SU-DHL-6 (cell line): Measurements from ENCODE around the gene CAMSAP1.

ENCODE experiments used
- EZH2phosphoT487 ChIP-seq: fragments of 200-600 bp; sonication (generic), shearing (Covaris generic); conservative IDR thresholded peaks from 2 replicates; pipeline ENCODE4 v1.6.1; 2018; ENCODE audit warnings: mild to moderate bottlenecking, antibody characterized with exemption, low read length, moderate library complexity, mixed read lengths
- TF ChIP-seq, protein P1 (sequence below): fragments of 200-600 bp; sonication (generic); IDR thresholded peaks from one replicate; pipeline ENCODE4 v1.5.1; 2017; ENCODE audit warnings: antibody characterized with exemption, mild to moderate bottlenecking, low read length, moderate library complexity; ENCODE audit not compliant: insufficient read depth, poor library complexity, severe bottlenecking

DNA sequence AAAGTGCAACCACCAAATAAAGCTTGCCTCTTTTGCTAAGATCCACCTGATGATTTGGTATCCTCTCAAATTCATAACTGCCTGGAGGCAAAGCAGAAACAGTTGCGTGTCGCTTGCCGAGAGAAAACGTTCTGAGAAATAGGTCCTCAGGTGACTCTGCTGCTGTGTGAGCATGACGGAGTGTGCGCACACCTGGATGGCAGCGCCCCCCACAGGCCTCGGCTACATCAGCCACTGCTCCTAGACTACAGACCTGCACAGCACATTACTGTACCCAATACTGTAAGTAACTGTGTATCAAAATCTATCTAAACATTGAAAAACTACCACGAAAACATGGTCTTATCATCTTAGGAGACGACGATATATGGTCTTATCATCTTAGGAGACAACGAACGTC is 87.4 kb downstream of the CAMSAP1 start:
- TF ChIP-seq, protein P1, sequence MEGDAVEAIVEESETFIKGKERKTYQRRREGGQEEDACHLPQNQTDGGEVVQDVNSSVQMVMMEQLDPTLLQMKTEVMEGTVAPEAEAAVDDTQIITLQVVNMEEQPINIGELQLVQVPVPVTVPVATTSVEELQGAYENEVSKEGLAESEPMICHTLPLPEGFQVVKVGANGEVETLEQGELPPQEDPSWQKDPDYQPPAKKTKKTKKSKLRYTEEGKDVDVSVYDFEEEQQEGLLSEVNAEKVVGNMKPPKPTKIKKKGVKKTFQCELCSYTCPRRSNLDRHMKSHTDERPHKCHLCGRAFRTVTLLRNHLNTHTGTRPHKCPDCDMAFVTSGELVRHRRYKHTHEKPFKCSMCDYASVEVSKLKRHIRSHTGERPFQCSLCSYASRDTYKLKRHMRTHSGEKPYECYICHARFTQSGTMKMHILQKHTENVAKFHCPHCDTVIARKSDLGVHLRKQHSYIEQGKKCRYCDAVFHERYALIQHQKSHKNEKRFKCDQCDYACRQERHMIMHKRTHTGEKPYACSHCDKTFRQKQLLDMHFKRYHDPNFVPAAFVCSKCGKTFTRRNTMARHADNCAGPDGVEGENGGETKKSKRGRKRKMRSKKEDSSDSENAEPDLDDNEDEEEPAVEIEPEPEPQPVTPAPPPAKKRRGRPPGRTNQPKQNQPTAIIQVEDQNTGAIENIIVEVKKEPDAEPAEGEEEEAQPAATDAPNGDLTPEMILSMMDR: no peak
- no peak for TF ChIP-seq EZH2phosphoT487
